ENCODE results near the gene IL6R.
"Not testable (repeated sequence)": the region's sequence is repeated elsewhere in the genome, so short reads cannot be mapped to it uniquely, and the experiment has no call there.

GRCh38 chr1:154373777-154374357, 31.3 kb upstream of the IL6R start:
- not testable (repeated sequence) for TF ChIP-seq POLR2AphosphoS5, EP300 (IDR thresholded peaks at IDR 0.05)
- TF ChIP-seq, protein P1, sequence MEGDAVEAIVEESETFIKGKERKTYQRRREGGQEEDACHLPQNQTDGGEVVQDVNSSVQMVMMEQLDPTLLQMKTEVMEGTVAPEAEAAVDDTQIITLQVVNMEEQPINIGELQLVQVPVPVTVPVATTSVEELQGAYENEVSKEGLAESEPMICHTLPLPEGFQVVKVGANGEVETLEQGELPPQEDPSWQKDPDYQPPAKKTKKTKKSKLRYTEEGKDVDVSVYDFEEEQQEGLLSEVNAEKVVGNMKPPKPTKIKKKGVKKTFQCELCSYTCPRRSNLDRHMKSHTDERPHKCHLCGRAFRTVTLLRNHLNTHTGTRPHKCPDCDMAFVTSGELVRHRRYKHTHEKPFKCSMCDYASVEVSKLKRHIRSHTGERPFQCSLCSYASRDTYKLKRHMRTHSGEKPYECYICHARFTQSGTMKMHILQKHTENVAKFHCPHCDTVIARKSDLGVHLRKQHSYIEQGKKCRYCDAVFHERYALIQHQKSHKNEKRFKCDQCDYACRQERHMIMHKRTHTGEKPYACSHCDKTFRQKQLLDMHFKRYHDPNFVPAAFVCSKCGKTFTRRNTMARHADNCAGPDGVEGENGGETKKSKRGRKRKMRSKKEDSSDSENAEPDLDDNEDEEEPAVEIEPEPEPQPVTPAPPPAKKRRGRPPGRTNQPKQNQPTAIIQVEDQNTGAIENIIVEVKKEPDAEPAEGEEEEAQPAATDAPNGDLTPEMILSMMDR (IDR thresholded peaks at IDR 0.05) = not testable (repeated sequence)
